HL-60 (cell line): ENCODE results near the gene BBS9.

Source experiments
- DNase-seq, 2 experiments: peaks; one replicate each; pipeline ENCODE4 v3.0.0-alpha.2; 2010 to 2020; ENCODE audit warnings: low read depth in 1 of 2, low spot score in 1 of 2
- H3K27ac ChIP-seq: fragments of 250-450 bp; sonication (Bioruptor Pico); replicated peaks from 2 replicates; pipeline ENCODE4 v1.5.1; 2020; ENCODE audit warnings: mild to moderate bottlenecking, moderate library complexity
- H3K27me3 ChIP-seq: fragments of 250-450 bp; sonication (Bioruptor Pico); 2 replicates; pipeline ENCODE4 v1.5.1; 2021; ENCODE audit warnings: mild to moderate bottlenecking, moderate library complexity; ENCODE audit not compliant: insufficient read depth, poor library complexity, severe bottlenecking
- H3K4me3 ChIP-seq: replicated peaks from 2 replicates; pipeline ENCODE4 v1.5.1; 2011; ENCODE audit warnings: mild to moderate bottlenecking, control low read depth, low read length; ENCODE audit not compliant: insufficient read depth
- GABPA ChIP-seq: IDR thresholded peaks from 2 replicates; pipeline ENCODE4 v1.6.1; 2012; ENCODE audit warnings: low read depth
- POLR2AphosphoS5 ChIP-seq: IDR thresholded peaks from 2 replicates; pipeline ENCODE4 v1.6.1; 2012; ENCODE audit warnings: low read depth
- SPI1 ChIP-seq: IDR thresholded peaks from 2 replicates; pipeline ENCODE4 v1.6.1; 2012; ENCODE audit warnings: low read depth, mild to moderate bottlenecking, borderline replicate concordance
- TF ChIP-seq, protein P1 (sequence below): IDR thresholded peaks from one replicate; pipeline ENCODE4 v1.5.1; 2011; ENCODE audit warnings: low read length, control low read depth, inconsistent platforms; ENCODE audit not compliant: insufficient read depth
- TF ChIP-seq, protein P2 (sequence below): IDR thresholded peaks from 2 replicates; pipeline ENCODE4 v1.6.1; 2012; ENCODE audit warnings: low read depth; ENCODE audit not compliant: insufficient replicate concordance

Gene BBS9

GRCh38 chr7:33392148-33392547 is 262.8 kb downstream of the BBS9 start:
- H3K4me3 ChIP-seq = no peak overlapping the region
- no peak for DNase-seq
- TF ChIP-seq, protein P1, sequence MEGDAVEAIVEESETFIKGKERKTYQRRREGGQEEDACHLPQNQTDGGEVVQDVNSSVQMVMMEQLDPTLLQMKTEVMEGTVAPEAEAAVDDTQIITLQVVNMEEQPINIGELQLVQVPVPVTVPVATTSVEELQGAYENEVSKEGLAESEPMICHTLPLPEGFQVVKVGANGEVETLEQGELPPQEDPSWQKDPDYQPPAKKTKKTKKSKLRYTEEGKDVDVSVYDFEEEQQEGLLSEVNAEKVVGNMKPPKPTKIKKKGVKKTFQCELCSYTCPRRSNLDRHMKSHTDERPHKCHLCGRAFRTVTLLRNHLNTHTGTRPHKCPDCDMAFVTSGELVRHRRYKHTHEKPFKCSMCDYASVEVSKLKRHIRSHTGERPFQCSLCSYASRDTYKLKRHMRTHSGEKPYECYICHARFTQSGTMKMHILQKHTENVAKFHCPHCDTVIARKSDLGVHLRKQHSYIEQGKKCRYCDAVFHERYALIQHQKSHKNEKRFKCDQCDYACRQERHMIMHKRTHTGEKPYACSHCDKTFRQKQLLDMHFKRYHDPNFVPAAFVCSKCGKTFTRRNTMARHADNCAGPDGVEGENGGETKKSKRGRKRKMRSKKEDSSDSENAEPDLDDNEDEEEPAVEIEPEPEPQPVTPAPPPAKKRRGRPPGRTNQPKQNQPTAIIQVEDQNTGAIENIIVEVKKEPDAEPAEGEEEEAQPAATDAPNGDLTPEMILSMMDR = no peak
- TF ChIP-seq SPI1 = no peak
- TF ChIP-seq, protein P2, sequence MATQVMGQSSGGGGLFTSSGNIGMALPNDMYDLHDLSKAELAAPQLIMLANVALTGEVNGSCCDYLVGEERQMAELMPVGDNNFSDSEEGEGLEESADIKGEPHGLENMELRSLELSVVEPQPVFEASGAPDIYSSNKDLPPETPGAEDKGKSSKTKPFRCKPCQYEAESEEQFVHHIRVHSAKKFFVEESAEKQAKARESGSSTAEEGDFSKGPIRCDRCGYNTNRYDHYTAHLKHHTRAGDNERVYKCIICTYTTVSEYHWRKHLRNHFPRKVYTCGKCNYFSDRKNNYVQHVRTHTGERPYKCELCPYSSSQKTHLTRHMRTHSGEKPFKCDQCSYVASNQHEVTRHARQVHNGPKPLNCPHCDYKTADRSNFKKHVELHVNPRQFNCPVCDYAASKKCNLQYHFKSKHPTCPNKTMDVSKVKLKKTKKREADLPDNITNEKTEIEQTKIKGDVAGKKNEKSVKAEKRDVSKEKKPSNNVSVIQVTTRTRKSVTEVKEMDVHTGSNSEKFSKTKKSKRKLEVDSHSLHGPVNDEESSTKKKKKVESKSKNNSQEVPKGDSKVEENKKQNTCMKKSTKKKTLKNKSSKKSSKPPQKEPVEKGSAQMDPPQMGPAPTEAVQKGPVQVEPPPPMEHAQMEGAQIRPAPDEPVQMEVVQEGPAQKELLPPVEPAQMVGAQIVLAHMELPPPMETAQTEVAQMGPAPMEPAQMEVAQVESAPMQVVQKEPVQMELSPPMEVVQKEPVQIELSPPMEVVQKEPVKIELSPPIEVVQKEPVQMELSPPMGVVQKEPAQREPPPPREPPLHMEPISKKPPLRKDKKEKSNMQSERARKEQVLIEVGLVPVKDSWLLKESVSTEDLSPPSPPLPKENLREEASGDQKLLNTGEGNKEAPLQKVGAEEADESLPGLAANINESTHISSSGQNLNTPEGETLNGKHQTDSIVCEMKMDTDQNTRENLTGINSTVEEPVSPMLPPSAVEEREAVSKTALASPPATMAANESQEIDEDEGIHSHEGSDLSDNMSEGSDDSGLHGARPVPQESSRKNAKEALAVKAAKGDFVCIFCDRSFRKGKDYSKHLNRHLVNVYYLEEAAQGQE = no peak
- no peaks in the 10 kb centered on the region for H3K27me3 ChIP-seq
- H3K27ac ChIP-seq = no peak overlapping the region

DNA sequence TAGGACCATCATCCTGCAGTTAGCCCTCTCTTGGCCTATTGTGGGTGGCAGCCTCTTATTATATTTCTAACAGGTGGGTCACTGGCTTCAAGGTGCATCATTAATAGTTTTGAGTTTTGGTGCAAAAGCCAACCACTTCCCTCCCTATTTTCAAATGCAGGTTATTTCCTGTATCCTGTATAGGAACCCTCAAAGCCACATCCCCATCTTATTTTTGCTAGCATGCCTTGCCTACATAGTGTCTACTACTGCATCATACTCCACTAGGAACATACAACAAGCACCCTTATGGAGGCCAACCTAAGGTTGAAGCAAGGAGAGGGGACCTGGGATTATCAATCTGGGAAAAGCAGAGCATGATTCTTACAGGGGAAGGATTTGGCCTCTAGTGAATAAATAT is 264.4 kb downstream of the BBS9 start:
- DNase-seq = no peak
- no peak overlapping the region for H3K27ac ChIP-seq
- TF ChIP-seq, protein P2 = no peak
- no peak for TF ChIP-seq GABPA
- no peak for TF ChIP-seq POLR2AphosphoS5
- TF ChIP-seq SPI1 = no peak
- TF ChIP-seq, protein P1 = no peak
- H3K27me3 ChIP-seq = no peaks in the 10 kb centered on the region
- H3K4me3 ChIP-seq = no peak overlapping the region

DNA sequence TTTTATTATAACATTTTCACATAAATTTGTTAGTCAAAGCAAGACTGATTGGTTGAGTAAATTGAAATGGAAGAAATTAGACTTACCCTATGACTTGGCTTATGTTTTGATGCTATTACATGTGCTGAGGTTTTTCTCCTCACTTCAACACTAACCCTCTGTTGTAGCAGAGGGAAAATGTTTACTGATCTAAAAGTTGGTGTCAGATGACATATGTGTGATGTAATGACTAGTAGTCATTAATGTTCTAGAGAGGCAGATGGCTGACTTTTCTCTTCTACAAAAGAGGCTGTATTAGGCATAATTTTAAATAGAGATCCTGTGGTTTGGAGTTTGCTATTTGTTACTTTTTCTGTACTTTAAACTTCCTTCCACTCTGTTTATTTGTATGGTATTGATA is 266.0 kb downstream of the BBS9 start:
- TF ChIP-seq SPI1 (no peak), POLR2AphosphoS5 (no peak), GABPA (no peak)
- TF ChIP-seq, protein P2 = no peak
- TF ChIP-seq, protein P1 = no peak
- Histone ChIP-seq H3K27me3 (no peaks in the 10 kb centered on the region), H3K4me3 (no peak overlapping the region), H3K27ac (no peak overlapping the region)
- DNase-seq = no peak
